ENCODE results near the gene SCAF4.
"Not testable (repeated sequence)": the region's sequence is repeated elsewhere in the genome, so short reads cannot be mapped to it uniquely, and the experiment has no call there.

Gene SCAF4

DNA sequence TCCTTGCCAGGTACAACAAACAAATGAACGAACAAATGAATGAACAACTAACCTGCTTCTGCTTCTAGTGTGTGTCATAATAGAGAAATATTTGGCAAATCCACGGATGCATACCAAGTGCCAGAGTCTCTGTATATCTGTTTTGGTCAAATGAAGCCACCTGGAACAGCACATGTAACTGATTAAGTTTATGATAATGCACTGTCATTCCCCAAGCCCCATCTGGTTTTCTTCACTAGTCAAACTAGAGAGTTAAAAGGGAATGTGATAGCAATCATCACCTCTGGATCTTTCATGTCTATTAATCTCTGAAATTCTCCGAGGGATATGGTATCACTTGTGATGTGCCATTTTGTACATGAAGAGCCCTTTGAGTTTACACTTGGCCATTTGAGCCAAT, 21.0 kb upstream of the SCAF4 start:
- TF ChIP-seq, protein P1, sequence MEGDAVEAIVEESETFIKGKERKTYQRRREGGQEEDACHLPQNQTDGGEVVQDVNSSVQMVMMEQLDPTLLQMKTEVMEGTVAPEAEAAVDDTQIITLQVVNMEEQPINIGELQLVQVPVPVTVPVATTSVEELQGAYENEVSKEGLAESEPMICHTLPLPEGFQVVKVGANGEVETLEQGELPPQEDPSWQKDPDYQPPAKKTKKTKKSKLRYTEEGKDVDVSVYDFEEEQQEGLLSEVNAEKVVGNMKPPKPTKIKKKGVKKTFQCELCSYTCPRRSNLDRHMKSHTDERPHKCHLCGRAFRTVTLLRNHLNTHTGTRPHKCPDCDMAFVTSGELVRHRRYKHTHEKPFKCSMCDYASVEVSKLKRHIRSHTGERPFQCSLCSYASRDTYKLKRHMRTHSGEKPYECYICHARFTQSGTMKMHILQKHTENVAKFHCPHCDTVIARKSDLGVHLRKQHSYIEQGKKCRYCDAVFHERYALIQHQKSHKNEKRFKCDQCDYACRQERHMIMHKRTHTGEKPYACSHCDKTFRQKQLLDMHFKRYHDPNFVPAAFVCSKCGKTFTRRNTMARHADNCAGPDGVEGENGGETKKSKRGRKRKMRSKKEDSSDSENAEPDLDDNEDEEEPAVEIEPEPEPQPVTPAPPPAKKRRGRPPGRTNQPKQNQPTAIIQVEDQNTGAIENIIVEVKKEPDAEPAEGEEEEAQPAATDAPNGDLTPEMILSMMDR (conservative IDR thresholded peaks at IDR 0.05): no peak
- no peak for TF ChIP-seq ZFX (IDR thresholded peaks at IDR 0.05)
- H3K27ac ChIP-seq: no peak overlapping the region

DNA sequence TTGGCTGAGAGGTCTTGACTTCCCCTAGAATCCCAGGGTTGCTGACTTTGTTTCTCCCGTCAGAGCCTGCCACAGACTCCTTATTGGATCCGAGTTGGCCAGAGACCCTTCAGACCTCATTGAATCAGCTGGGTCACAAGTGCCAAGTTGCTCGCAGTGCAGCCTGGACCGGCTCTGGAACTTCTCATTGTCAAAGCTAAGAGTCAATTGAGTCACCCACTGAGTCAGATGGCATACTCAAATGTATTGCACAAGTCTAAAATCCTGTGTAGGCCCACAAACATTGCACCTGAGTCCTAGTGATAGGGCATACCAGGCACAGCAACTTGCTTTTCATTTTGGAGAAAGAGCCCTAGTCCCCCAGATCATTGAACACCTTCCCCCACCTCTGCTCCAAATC, 20.4 kb upstream of the SCAF4 start:
- no peak for TF ChIP-seq ZFX (IDR thresholded peaks at IDR 0.05)
- no peak overlapping the region for H3K27ac ChIP-seq

DNA sequence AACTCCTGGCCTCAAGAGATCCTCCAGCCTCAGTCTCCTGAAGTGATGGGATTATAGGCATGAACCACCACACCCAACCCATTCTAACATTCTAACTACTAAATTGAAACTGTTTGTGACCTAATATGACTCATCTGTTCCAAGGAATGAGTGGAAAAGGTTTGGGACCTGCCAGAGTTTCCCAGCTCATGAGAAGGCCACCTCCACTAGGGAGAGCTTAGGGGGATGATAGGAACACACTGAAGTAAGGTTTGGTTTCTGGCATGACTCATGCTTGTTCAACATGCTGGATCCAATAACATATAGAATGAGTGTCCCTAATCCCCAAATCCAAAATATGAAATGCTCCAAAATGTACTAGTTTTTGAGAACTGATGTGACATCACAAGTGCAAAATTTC, 18.9 kb upstream of the SCAF4 start:
- no peak overlapping the region for H3K27ac ChIP-seq
- no peak for TF ChIP-seq ZFX (IDR thresholded peaks at IDR 0.05)
- TF ChIP-seq, protein P1 (conservative IDR thresholded peaks at IDR 0.05): no peak

DNA sequence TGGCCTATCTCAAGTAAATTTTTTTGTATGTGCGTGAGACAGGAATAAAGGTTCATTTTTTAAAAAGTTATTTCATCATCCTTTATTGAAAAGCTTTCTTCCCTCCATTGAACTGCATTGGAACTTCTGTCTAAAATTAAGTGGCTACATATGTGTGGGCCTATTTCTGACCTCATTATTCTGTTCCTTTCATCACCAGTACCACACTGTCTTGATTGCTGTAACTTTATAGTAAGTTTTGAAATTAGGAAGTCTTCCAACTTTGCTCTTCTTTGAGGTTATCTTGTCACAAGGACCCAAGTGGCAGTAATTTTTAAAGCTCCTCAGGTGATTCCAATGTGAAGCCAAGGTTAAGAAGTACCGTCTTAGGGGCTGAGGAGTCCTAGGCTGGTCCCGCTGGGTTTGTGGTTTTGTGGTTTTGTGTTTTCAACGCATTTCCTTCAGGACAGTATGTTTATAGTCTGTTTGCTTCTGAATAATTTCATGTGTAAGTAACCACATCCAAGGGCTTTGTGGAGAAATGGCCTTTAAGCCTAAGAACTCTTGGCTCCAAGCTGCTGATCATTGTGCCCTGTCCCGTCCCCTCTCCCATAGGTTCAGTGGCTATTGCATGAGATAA, 12.4 kb upstream of the SCAF4 start:
- no peak overlapping the region for H3K27ac ChIP-seq
- TF ChIP-seq, protein P1 (conservative IDR thresholded peaks at IDR 0.05): no peak
- TF ChIP-seq ZFX (IDR thresholded peaks at IDR 0.05): no peak

DNA sequence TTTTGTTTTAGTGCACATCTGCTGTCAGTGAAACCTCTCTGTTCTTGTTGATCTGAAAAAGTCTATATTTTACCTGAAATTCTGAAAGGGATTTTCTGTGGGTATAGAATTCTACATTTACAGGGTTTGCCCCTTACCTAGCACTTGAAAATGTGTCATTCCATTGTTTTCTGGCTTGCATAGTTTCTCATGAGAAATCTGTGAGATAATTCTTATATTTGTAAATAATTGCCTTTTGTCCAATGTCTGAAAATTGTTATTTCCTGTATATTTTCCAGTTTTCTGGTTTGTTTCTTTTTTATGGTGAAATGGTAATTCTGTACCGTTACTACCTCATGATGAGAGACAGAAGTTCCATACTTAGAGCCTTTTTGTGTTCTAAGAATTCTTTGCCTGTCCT, 11.8 kb upstream of the SCAF4 start:
- TF ChIP-seq, protein P1 (conservative IDR thresholded peaks at IDR 0.05): no peak
- TF ChIP-seq ZFX (IDR thresholded peaks at IDR 0.05): no peak

DNA sequence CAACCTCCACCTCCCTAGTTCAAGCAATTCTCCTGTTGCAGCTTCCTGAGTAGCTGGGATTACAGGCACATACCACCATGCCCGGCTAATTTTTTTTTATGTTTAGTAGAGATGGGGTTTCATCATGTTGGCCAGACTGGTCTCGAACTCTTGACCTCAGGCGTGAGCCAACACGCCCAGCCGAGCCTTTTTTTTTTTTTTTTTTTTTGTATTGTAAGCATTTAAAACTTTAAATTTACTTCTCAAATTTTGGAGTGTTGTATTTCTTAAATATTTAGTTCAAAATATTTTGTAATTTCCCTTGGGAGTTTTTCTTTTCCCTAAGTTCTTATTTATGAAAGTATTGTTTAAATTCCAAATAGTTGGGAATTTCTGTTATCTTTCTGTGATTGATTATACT, 9.2 kb upstream of the SCAF4 start:
- TF ChIP-seq, protein P1 (conservative IDR thresholded peaks at IDR 0.05): no peak
- TF ChIP-seq ZFX (IDR thresholded peaks at IDR 0.05): no peak

More for the DNA sequence above, 11.8 kb upstream of the SCAF4 start:
- H3K27ac ChIP-seq: no peak overlapping the region

DNA sequence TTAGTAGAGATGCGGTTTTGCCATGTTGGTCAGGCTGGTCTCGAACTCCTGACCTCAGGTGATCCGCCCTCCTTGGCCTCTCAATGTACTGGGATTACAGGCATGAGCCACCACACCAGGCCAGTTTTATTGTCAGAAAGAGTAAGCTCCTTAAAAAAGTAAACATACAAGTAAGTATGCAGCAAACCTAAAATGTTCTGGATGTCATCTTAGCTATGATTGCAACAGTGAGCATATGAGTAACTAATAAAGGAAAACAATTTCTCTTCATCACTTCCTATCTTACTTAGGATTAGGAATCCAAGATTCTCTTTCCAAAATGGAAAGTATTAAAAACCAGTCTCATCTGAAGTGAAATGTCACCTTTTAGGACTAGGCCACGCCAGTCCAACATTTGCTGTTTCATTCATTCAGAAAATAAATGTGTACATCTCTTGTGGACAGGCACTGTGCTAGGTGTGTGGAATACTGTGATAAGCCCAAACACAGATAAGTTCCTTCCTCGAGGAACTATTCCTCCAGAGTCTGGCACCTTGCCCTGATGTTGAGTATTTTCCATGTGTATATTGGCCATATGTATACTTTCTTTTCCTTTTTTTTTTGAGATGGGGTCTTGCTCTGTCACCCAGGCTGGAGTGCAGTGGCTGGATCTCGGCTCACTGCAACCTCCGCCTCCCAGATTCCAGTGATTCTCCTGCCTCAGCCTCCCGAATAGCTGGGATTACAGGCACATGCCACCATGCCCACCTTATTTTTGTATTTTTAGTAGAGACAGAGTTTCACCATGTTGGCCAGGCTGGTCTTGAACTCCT, 5.9 kb upstream of the SCAF4 start:
- not testable (repeated sequence) for H3K27ac ChIP-seq

More for the DNA sequence above, 9.2 kb upstream of the SCAF4 start:
- no peak overlapping the region for H3K27ac ChIP-seq

DNA sequence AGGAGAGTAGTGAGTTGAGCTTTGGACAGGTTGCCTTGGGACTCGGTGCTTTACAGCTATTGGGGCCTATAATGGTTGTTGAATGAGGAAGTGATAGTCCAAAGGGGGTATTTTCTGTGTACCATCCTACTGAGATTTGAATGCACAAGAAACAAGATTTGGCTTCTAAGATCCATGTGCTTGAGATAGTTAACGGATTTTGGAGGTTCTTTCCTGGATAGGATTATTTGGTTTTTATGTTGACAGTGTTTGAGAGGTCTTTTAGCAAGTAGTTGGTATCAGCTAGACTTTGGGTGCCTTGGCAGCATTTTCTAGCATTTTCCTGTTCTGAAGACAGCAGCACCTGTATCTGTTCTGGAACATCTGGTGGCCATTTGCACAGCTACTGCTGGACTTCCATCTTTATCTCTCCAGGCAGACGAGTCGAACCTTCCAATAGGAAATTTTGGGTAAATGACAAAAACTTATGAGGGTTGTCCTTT, 3.6 kb upstream of the SCAF4 start:
- H3K27ac ChIP-seq: no peak overlapping the region
- no peak for TF ChIP-seq ZFX (IDR thresholded peaks at IDR 0.05)
- TF ChIP-seq, protein P1 (conservative IDR thresholded peaks at IDR 0.05): no peak

Data from C4-2B (cell line).